Hepatic stellate cell (primary cell): ENCODE measurements around the gene ATP1A3.
A peak's percentile ranks its signal among the peaks of the same experiment; 100 is the strongest.
"Not testable (repeated sequence)": the region's sequence is repeated elsewhere in the genome, so short reads cannot be mapped to it uniquely, and the experiment has no call there.

ENCODE experiments used
- DNase-seq: peaks from one replicate; pipeline ENCODE4 v3.0.0; 2011; ENCODE audit warnings: low spot score

ATP1A3 gene

GRCh38 chr19:41945135-41945766 is 48.8 kb downstream of the ATP1A3 start:
- no peak for DNase-seq

- DNase-seq = no peak
These were observed 49.7 kb downstream of the ATP1A3 start for GRCh38 chr19:41944336-41944735.

- no peak for DNase-seq
These were observed 52.4 kb downstream of the ATP1A3 start for GRCh38 chr19:41941410-41942202.

GRCh38 chr19:41940731-41941409 is 53.2 kb downstream of the ATP1A3 start:
- DNase-seq = no peak

- DNase-seq = peak; percentile 67
These were observed 53.9 kb downstream of the ATP1A3 start for GRCh38 chr19:41939861-41940730.

GRCh38 chr19:41939209-41939608 is 54.8 kb downstream of the ATP1A3 start:
- not testable (repeated sequence) for DNase-seq

- DNase-seq = no peak
These were observed 56.2 kb downstream of the ATP1A3 start for GRCh38 chr19:41937525-41938468.

GRCh38 chr19:41936961-41937360 is 57.1 kb downstream of the ATP1A3 start:
- DNase-seq = no peak

GRCh38 chr19:41936416-41936850 is 57.6 kb downstream of the ATP1A3 start:
- DNase-seq = no peak

- no peak for DNase-seq
These were observed 58.1 kb downstream of the ATP1A3 start for GRCh38 chr19:41935760-41936415.

- peak; percentile 83 for DNase-seq
These were observed 59.1 kb downstream of the ATP1A3 start for GRCh38 chr19:41934849-41935374.

GRCh38 chr19:41933693-41934426 is 60.2 kb downstream of the ATP1A3 start:
- DNase-seq = no peak

GRCh38 chr19:41932720-41933332 is 61.2 kb downstream of the ATP1A3 start:
- DNase-seq = no peak

- no peak for DNase-seq
These were observed 61.7 kb downstream of the ATP1A3 start for GRCh38 chr19:41932259-41932719.

- no peak for DNase-seq
These were observed 63.0 kb downstream of the ATP1A3 start for GRCh38 chr19:41930926-41931592.

GRCh38 chr19:41930322-41930722 is 63.7 kb downstream of the ATP1A3 start:
- DNase-seq = no peak

GRCh38 chr19:41929536-41930071 is 64.4 kb downstream of the ATP1A3 start:
- no peak for DNase-seq
